ENCODE results near the gene AKAP5.

The AKAP5 gene

DNA sequence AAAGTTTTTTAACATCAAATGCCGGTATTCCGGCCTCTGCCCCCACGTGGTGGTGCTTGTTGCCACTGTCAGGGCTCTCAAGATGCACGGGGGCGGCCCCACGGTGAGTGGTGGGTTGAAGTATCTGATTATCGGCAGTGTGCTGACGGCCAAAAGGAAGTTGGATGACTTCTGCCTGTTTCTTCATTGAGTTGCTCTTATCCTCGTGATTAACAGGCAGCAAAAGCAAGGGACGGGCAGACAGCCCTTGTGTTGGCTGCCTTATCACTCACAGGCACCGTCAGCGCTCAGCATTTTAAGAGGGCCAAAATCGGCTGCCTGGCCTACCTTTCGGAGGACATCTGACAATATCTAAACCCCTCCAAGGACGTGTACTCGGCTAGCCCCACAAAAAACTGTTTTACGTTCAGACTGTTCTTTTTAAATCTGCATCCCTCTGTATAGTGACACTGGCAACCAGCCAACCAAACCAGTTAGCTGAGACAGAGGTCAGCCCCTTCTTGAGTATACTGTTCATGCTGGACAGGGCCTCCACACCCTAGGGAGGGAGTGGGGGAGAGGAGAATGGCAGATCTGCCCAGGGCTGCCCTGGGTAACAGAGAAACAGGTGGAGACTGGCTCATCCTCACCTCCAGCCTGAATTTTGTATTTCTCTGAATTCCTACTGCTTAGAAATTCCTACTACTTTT is 22.9 kb upstream of the AKAP5 start:
- Mint-ChIP-seq H3K4me1 (ENCODE audit: low read depth) (peaks cover 16% of the 10 kb centered on the region), H3K36me3 (ENCODE audit: low read depth) (peaks cover 73% of the 10 kb centered on the region), H3K27me3 (no peaks in the 10 kb centered on the region), H3K27ac (no peak overlapping the region), H3K9me3 (no peaks in the 10 kb centered on the region), H3K4me3 (no peak overlapping the region)
- intact Hi-C loops (cut with micrococcal nuclease) = no loop called here

DNA sequence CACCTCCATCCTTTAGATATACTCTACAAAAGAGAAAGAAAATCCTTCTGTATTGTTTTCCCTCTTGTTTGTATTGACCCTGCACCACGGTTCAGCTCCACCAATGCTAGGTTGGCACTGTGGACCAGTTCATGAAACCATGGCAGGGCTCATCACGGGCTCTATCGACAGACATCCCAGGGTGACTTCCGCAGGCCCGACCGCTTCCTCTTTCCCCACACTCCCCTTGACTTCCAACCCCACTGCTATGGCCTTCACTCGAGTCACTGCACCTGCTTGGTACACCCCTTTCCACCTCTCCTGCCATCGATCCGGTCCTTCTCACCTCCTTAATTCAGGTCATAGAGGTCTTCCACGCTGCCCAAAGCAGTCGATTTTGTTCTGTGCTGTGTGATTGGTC is 21.2 kb upstream of the AKAP5 start:
- peaks cover 69% of the 10 kb centered on the region for H3K36me3 Mint-ChIP-seq (ENCODE audit: low read depth)
- peaks cover 25% of the 10 kb centered on the region for H3K4me1 Mint-ChIP-seq (ENCODE audit: low read depth)
- no peaks in the 10 kb centered on the region for H3K27me3 Mint-ChIP-seq
- peak overlapping the region; percentile 6 for H3K27ac Mint-ChIP-seq
- intact Hi-C loops (cut with micrococcal nuclease) = no loop called here
- no peak overlapping the region for H3K4me3 Mint-ChIP-seq
- no peaks in the 10 kb centered on the region for H3K9me3 Mint-ChIP-seq

DNA sequence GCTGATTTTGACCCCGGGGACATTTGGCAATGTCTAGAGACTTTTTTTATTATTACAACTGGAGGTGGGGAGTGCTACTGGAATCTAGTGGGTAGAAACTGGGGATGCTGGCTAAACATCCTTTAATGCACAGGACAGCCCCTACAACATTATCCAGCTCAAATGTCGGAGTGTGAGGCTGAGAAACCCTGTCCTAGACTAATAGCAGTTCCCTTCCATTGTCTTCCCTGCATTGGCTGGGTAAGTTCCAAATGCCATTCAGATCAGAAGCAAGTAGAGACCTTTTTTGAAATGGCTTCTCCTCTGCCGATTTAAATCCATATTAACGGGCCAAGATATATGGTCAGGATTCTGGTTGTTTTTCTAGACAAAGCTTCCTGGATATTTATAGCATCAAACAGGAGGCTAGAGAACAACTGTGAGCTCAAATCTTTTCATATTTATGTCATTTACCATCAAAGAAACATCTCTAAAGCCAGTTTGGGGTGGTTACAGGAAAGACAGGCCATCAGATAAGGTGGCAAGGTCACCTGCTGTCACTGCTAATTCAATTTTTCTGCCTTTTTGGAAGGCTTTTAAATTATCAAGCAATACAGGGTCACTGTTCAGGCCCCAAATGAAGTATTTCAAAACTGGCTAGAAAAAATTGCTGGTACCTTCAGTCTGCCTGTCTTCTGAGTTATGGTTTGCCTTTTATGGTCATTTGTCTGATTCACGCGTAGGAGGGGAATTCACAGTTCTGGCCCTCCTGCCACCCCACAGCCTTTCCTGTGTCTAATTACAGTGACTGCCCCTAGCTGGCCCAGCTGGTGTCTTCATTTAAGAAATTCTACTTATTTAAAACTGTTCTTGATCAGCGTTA is 20.1 kb upstream of the AKAP5 start:
- Mint-ChIP-seq H3K27me3 (no peaks in the 10 kb centered on the region), H3K9me3 (no peaks in the 10 kb centered on the region), H3K27ac (peak overlapping the region; percentile 6), H3K4me3 (no peak overlapping the region), H3K4me1 (ENCODE audit: low read depth) (peaks cover 25% of the 10 kb centered on the region), H3K36me3 (ENCODE audit: low read depth) (peaks cover 69% of the 10 kb centered on the region)
- intact Hi-C loops (cut with micrococcal nuclease) = no loop called here

DNA sequence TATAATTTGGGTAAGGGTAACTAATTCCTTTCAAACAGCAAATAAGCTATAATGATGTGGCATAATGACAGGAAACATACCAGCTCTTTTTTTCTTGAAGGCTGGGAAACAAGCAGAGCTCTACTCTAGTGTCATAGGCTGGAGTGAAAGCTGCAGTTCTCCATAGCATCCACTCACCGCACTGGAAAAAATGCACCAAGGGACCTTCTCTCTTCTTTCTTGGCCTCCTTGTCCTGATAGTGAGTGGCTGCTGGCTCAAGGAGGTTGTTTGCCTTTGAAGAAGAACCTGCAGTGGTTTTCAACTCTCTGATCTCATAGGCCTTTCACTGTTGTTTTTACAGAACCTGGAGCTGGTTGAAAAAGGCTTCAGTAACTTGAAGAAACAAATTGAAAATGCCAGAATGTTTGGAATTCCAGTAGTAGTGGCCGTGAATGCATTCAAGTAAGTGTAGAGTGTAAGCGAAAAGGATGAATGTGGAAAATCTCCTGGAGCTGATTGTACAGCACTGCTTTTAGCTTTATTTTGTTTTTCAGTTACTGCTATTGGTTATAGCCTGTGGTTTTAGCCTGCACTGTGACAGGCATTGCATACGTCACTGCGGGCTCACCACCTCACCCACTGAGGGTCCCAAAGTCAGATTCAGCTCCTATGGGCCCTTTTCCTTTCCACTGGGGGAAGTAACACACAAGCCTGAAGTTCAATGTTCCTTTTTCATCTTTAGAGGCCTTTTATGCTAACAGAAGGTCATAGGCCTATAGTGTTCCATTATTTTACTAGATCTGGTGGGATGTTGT is 17.2 kb upstream of the AKAP5 start:
- no peaks in the 10 kb centered on the region for H3K9me3 Mint-ChIP-seq
- peaks cover 63% of the 10 kb centered on the region for H3K36me3 Mint-ChIP-seq (ENCODE audit: low read depth)
- no peak overlapping the region for H3K27ac Mint-ChIP-seq
- intact Hi-C loops (cut with micrococcal nuclease) = no loop called here
- H3K4me3 Mint-ChIP-seq = no peak overlapping the region
- peaks cover 25% of the 10 kb centered on the region for H3K4me1 Mint-ChIP-seq (ENCODE audit: low read depth)
- no peaks in the 10 kb centered on the region for H3K27me3 Mint-ChIP-seq

DNA sequence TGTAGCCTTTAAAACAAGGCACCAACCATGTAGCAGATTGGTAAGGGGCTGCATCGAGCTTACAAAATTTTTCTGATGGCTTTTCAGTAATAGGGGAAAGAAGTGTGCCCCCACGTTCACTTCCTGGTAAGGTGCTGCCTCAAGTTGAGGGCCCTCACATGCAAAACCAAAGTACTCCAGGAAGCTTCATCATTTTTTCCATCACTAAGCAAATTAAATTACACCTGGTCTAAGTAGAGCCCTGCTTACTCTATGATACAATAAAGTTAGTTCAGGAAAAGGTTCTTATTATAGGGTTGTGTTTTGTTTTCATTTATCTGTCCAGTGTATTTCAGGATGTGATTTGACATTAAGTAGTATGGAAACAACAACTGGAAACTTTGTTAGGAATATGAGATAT is 15.0 kb upstream of the AKAP5 start:
- H3K9me3 Mint-ChIP-seq = no peaks in the 10 kb centered on the region
- intact Hi-C loops (cut with micrococcal nuclease) = no loop called here
- no peaks in the 10 kb centered on the region for H3K27me3 Mint-ChIP-seq
- H3K4me1 Mint-ChIP-seq (ENCODE audit: low read depth) = peaks cover 9% of the 10 kb centered on the region
- peaks cover 66% of the 10 kb centered on the region for H3K36me3 Mint-ChIP-seq (ENCODE audit: low read depth)
- no peak overlapping the region for H3K4me3 Mint-ChIP-seq
- H3K27ac Mint-ChIP-seq = no peak overlapping the region

DNA sequence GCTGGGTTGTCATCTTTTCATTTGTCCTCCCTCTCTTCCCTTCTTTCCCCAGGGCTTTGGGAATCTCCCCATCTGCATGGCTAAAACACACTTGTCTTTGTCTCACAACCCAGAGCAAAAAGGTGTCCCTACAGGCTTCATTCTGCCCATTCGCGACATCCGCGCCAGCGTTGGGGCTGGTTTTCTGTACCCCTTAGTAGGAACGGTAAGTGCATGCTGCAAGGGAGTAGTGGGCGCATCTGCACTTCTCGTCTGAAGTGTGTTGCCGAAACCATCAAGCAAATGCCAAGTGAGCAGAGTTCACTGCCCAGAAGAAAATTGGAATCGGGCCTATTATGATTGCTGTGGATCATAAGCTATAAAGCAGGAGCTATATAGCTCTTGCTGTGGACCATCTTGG is 10.6 kb upstream of the AKAP5 start:
- Mint-ChIP-seq H3K4me3 (no peak overlapping the region), H3K27me3 (no peaks in the 10 kb centered on the region), H3K9me3 (no peaks in the 10 kb centered on the region), H3K4me1 (ENCODE audit: low read depth) (peaks cover 39% of the 10 kb centered on the region), H3K36me3 (ENCODE audit: low read depth) (peaks cover 62% of the 10 kb centered on the region), H3K27ac (no peak overlapping the region)
- intact Hi-C loops (cut with micrococcal nuclease) = no loop called here

DNA sequence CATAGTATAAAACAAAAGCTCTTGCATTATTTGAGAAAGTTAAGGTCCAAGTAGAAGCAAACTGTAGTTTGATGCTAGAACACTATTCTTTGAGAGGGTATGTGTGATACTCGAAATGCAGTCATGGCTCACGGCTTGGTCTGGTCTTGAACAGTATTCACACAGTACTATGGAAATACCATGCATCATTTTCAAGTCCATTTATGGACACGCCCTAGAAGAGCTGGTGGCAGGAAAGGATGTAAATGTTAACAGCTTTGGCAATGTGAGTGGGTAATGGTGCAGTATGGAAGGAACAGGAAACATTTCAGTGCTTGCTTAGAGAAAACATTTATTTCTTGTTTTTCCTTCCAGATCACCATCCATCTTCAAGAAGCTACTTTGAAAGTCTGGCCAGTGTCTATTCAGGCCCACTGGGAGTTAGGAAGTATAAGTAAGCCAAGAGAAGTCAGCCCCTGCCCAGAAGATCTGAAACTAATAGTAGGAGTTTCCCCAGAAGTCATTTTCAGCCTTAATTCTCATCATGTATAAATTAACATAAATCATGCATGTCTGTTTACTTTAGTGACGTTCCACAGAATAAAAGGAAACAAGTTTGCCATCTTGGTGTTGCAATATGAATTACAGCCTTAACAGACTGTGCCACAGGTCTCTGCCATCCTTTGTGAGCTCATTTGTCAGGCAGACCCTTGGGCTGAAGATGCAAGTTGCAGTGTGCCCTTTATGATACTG is 5.7 kb upstream of the AKAP5 start:
- Mint-ChIP-seq H3K9me3 (no peaks in the 10 kb centered on the region), H3K27ac (peak overlapping the region; percentile 92), H3K36me3 (ENCODE audit: low read depth) (peaks cover 34% of the 10 kb centered on the region), H3K4me1 (ENCODE audit: low read depth) (peaks cover 61% of the 10 kb centered on the region), H3K27me3 (peaks cover 13% of the 10 kb centered on the region), H3K4me3 (no peak overlapping the region)
- intact Hi-C loops (cut with micrococcal nuclease) = no loop called here

DNA sequence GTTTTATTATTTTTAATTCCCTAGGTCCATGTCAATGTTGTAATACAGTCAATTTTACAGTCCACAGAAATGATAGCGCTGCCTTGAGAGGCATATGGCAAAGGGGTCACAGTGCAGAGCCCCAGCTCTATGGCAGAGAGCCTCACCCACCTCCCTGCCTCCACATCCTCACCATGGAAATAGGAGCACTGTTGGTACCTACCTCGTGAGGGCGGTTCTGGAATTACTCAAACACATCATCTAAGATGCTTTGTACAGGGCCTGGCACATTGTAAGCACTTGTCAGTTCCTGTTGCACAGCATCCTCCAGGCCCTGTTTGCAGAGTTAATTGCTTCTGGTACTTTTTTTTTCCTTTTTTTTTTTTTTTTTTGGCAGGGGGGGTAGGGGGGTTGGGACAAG is 4.1 kb upstream of the AKAP5 start:
- intact Hi-C loops (cut with micrococcal nuclease) = no loop called here
- H3K27me3 Mint-ChIP-seq = peaks cover 27% of the 10 kb centered on the region
- peak overlapping the region; percentile 92 for H3K27ac Mint-ChIP-seq
- peaks cover 23% of the 10 kb centered on the region for H3K36me3 Mint-ChIP-seq (ENCODE audit: low read depth)
- H3K4me1 Mint-ChIP-seq (ENCODE audit: low read depth) = peaks cover 61% of the 10 kb centered on the region
- no peak overlapping the region for H3K4me3 Mint-ChIP-seq
- H3K9me3 Mint-ChIP-seq = no peaks in the 10 kb centered on the region

DNA sequence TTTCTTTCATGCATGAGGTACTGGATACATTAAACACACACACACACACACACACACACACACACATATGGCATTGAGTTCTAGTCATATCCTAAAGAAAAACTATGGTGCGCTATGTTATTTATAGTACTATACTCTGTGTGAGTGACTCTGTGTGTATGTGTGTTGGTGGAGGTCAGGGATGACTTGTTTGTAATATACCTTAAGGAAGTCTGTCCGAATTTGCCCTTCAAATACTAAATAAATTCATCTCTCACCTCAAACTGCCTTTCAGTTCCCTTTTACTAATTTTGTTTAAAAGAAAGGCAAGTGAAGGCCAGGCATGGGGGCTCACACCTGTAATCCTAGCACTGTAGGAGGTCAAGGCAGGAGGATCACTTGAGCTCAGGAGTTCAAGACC is 2.1 kb upstream of the AKAP5 start:
- Mint-ChIP-seq H3K4me1 (ENCODE audit: low read depth) (peaks cover 42% of the 10 kb centered on the region), H3K36me3 (ENCODE audit: low read depth) (peaks cover 20% of the 10 kb centered on the region), H3K27me3 (peaks cover 28% of the 10 kb centered on the region), H3K9me3 (no peaks in the 10 kb centered on the region), H3K4me3 (no peak overlapping the region), H3K27ac (no peak overlapping the region)
- intact Hi-C loops (cut with micrococcal nuclease) = no loop called here

DNA sequence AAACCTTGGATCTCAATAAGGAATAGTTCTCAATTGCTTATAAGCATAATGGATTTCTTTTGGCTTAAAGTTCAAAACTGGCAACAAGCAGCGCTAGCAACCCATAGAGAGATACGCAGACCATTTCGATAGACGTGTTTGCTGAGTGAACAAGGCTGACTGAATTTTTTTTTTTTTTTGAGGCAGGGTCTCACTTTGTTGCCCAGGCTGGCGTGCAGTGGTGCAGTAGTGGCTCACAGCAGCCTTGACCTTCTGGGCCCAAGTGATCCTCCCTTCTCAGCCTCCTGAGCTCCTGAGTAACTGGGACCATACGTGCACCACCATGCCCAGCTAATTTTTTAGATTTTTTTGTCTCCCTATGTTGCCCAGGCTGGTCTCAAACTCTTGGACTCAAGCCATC is 1.4 kb upstream of the AKAP5 start:
- intact Hi-C loops (cut with micrococcal nuclease) = no loop called here
- H3K9me3 Mint-ChIP-seq = no peaks in the 10 kb centered on the region
- peaks cover 30% of the 10 kb centered on the region for H3K27me3 Mint-ChIP-seq
- H3K4me1 Mint-ChIP-seq (ENCODE audit: low read depth) = peaks cover 36% of the 10 kb centered on the region
- no peak overlapping the region for H3K4me3 Mint-ChIP-seq
- no peak overlapping the region for H3K27ac Mint-ChIP-seq
- peaks cover 27% of the 10 kb centered on the region for H3K36me3 Mint-ChIP-seq (ENCODE audit: low read depth)

DNA sequence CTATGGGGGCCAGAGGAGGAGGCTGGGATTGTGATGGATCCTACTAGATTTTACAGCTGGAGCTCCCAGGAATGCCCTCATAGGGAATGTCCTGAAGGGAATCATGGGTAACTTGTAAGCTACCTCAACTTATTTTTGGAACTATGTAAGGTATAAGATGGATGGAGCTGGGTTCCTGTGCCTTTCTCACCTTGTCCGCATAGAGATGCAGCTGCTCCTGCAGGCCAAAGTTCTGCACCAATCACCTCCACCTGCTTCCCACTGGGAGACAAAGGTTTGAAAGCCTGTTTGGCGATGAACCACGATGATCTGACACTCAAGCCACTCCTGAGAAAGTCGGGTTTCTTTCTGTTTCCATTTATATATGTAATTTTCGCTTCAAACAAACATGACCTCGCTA is 648 bp upstream of the AKAP5 start:
- Mint-ChIP-seq H3K36me3 (ENCODE audit: low read depth) (peaks cover 30% of the 10 kb centered on the region), H3K4me3 (peak overlapping the region; percentile 83), H3K4me1 (ENCODE audit: low read depth) (peaks cover 30% of the 10 kb centered on the region), H3K9me3 (no peaks in the 10 kb centered on the region), H3K27ac (no peak overlapping the region), H3K27me3 (peaks cover 30% of the 10 kb centered on the region)
- intact Hi-C loops (cut with micrococcal nuclease) = loop anchor here (5.0 kb wide), 2 partner anchors 48 to 77 kb away; partner anchors contain the start of gene MTHFD1

DNA sequence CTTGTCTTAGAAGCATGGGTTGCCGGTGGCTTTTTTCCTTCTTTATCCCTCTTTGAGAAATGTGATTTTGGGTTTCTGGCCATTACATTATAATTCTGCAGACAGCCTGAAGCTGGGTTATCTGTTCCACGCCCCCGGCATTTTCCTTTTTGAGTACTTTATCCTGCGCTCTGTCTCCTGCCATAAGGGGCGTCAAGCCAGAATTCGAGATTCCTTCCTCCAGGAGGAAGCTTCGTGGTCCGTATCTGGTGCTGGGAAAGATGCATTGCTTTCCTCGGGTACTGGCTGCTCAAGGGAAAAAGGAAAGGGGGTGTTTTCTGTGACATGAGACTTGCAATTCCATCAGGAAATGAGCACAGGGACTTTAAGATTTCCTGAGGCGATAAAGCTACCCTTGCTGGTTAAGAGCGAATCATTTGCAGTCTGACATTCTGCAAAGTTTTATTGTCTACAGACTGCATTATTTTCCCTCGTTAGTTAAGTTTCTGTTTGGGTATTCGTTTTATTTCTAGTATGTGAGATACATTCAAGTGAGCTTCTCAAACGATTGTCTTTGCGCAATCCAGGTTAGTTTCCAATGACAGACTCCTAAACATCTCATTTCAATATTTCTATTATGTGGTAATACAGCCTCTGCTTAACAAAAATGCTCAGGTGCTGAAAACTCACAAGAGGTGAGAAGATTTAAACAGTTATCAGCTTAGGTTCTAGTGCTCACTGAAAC is 694 bp downstream of the AKAP5 start:
- peak overlapping the region; percentile 48 for H3K27ac Mint-ChIP-seq

DNA sequence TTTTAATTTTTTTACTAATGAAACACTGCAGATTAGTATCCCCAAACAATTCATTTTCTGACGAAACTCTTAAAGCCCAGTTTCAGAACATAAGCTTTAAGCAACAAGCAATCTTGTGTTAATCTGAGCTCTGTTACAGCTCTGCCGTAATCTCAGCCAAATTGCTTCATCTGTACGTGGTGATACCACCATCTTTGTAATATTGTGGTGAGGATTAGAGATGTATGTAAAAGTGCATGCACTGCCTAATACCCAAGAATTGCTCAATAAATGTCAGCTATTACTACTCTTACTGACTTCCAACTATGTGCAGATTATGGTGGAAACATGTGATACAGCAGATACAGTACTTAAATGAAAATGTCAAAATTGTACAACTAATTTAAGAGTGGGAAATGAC is 1.8 kb downstream of the AKAP5 start:
- peaks cover 20% of the 10 kb centered on the region for H3K4me1 Mint-ChIP-seq (ENCODE audit: low read depth)
- no peak overlapping the region for H3K4me3 Mint-ChIP-seq
- H3K27me3 Mint-ChIP-seq = peaks cover 30% of the 10 kb centered on the region
- no peak overlapping the region for H3K27ac Mint-ChIP-seq
- peaks cover 23% of the 10 kb centered on the region for H3K36me3 Mint-ChIP-seq (ENCODE audit: low read depth)
- intact Hi-C loops (cut with micrococcal nuclease) = loop anchor here (5.0 kb wide), 2 partner anchors 45 to 80 kb away; partner anchors contain the start of gene MTHFD1
- no peaks in the 10 kb centered on the region for H3K9me3 Mint-ChIP-seq

More for the DNA sequence above, 694 bp downstream of the AKAP5 start:
- Mint-ChIP-seq H3K9me3 (no peaks in the 10 kb centered on the region), H3K4me1 (ENCODE audit: low read depth) (peaks cover 22% of the 10 kb centered on the region), H3K27me3 (peaks cover 30% of the 10 kb centered on the region), H3K4me3 (peak overlapping the region; percentile 83), H3K36me3 (ENCODE audit: low read depth) (peaks cover 26% of the 10 kb centered on the region)
- intact Hi-C loops (cut with micrococcal nuclease) = loop anchor here (5.0 kb wide), 2 partner anchors 46 to 79 kb away; partner anchors contain the start of gene MTHFD1
